H1 (cell line): ENCODE data around the gene KLHL21. TPM values are rescaled to one million over a fixed set of nuclear protein-coding genes. Genes with fewer than 3 reads are reported as not detected.

Experiments
- CTCF ChIA-PET: fragments of 300-600 bp; sonication (Branson Sonifier 250); formaldehyde crosslinking; loops from one replicate; lab custom pipeline; 2021; ENCODE audit not compliant: partially characterized antibody; lab: Charles Lee
- POLR2A ChIA-PET: fragments of 300-600 bp; sonication (Branson Sonifier 250); formaldehyde crosslinking; loops from one replicate; lab custom pipeline; 2021; ENCODE audit warnings: inconsistent platforms; ENCODE audit not compliant: partially characterized antibody; lab: Charles Lee
- DNase-seq, 2 experiments: peaks; one replicate each; pipeline versions ENCODE4 v3.0.0 to v3.0.0-alpha.2; 2010 to 2022; ENCODE audit warnings: low spot score in 2 of 2, low read depth in 1 of 2, mixed read lengths in 1 of 2
- FAIRE-seq: peaks from 2 replicates; lab custom pipeline; 2011; peaks lifted over from hg19 to GRCh38; lab: Jason Lieb, UNC
- H2AFZ ChIP-seq: 2 replicates; pipeline ENCODE4 v1.8.1; 2012; ENCODE audit warnings: low read length, inconsistent platforms
- H2AK5ac ChIP-seq: 2 replicates; pipeline ENCODE4 v1.6.1; 2013; ENCODE audit warnings: low read depth, low read length
- H2BK120ac ChIP-seq: replicated peaks from 2 replicates; pipeline ENCODE3; 2013; ENCODE audit warnings: low read depth, low read length, inconsistent platforms
- H2BK12ac ChIP-seq: 2 replicates; pipeline ENCODE4 v1.6.1; 2013; ENCODE audit warnings: low read depth, low read length
- H2BK15ac ChIP-seq: 2 replicates; pipeline ENCODE4 v1.6.1; 2013; ENCODE audit warnings: low read length
- H2BK20ac ChIP-seq: 2 replicates; pipeline ENCODE4 v1.6.1; 2013; ENCODE audit warnings: low read length
- H2BK5ac ChIP-seq: 2 replicates; pipeline ENCODE4 v1.6.1; 2013; ENCODE audit warnings: low read depth, low read length
- H3K14ac ChIP-seq: 2 replicates; pipeline ENCODE4 v1.6.1; 2013; ENCODE audit warnings: inconsistent platforms; ENCODE audit not compliant: insufficient read length
- H3K18ac ChIP-seq: 2 replicates; pipeline ENCODE4 v1.6.1; 2013; ENCODE audit warnings: low read length; ENCODE audit errors: extremely low read depth
- H3K23ac ChIP-seq: 2 replicates; pipeline ENCODE4 v1.6.1; 2013; ENCODE audit warnings: inconsistent platforms; ENCODE audit not compliant: insufficient read length
- H3K23me2 ChIP-seq: 2 replicates; pipeline ENCODE4 v1.6.1; 2013; ENCODE audit warnings: low read depth, low read length
- H3K27ac ChIP-seq: 2 replicates; pipeline ENCODE4 v1.6.1; 2011; ENCODE audit warnings: low read depth, low read length, inconsistent platforms
- H3K27me3 ChIP-seq, 4 experiments: replicated peaks in 1 of 4; 1 replicate in 1 of 4; 2 replicates in 3 of 4; pipeline versions ENCODE4 v1.6.1 to v1.8.1; 2011 to 2013; ENCODE audit warnings: low read length in 3 of 4, mild to moderate bottlenecking in 3 of 4, inconsistent platforms in 2 of 4, mixed read lengths in 2 of 4, moderate library complexity in 1 of 4; ENCODE audit not compliant: control insufficient read depth in 3 of 4, insufficient read depth in 3 of 4; ENCODE audit errors: extremely low read depth in 1 of 4
- H3K36me3 ChIP-seq, 4 experiments: 2 replicates each; pipeline versions ENCODE4 v1.6.1 to v1.8.1; 2011 to 2013; ENCODE audit warnings: mild to moderate bottlenecking in 4 of 4, low read length in 3 of 4, moderate library complexity in 2 of 4, control low read depth in 1 of 4, inconsistent platforms in 1 of 4; ENCODE audit not compliant: insufficient read depth in 4 of 4, control insufficient read depth in 2 of 4
- H3K4ac ChIP-seq: replicated peaks from 2 replicates; pipeline ENCODE3; 2013; ENCODE audit warnings: low read length, low read depth, mixed read lengths, inconsistent platforms; ENCODE audit not compliant: insufficient read length
- H3K4me1 ChIP-seq, 4 experiments: replicated peaks in 1 of 4; 1 replicate in 1 of 4; 2 replicates in 3 of 4; pipeline versions ENCODE4 v1.6.1 to v1.8.1; 2011 to 2013; ENCODE audit warnings: low read length in 3 of 4, inconsistent platforms in 2 of 4, mixed read lengths in 1 of 4; ENCODE audit not compliant: insufficient read depth in 4 of 4, control insufficient read depth in 3 of 4
- H3K4me2 ChIP-seq, 2 experiments: 2 replicates each; pipeline versions ENCODE4 v1.6.1 to v1.8.1; 2011 to 2013; ENCODE audit warnings: low read depth in 2 of 2, low read length in 2 of 2, control low read depth in 1 of 2, inconsistent platforms in 1 of 2, mild to moderate bottlenecking in 1 of 2; ENCODE audit not compliant: insufficient read depth in 1 of 2
- H3K4me3 ChIP-seq, 4 experiments: fragments of 200-600, 300-600 bp in 1 of 4; sonication (generic), shearing (Covaris generic), sonication (Bioruptor Twin) in 1 of 4; 2 replicates each; pipeline versions ENCODE4 v1.5.1 to v1.8.1; 2011 to 2016; ENCODE audit warnings: low read length in 4 of 4, low read depth in 3 of 4, control low read depth in 2 of 4, inconsistent platforms in 2 of 4, mild to moderate bottlenecking in 2 of 4, mixed read lengths in 1 of 4, moderate library complexity in 1 of 4; ENCODE audit not compliant: insufficient read depth in 2 of 4; ENCODE audit errors: extremely low read depth in 1 of 4
- H3K56ac ChIP-seq: replicated peaks from 2 replicates; pipeline ENCODE3; 2013; ENCODE audit warnings: low read depth, mild to moderate bottlenecking, mixed read lengths, low read length, inconsistent platforms; ENCODE audit not compliant: insufficient read length
- H3K79me1 ChIP-seq: 2 replicates; pipeline ENCODE4 v1.6.1; 2013; ENCODE audit warnings: low read depth, low read length, control low read depth
- H3K79me2 ChIP-seq, 2 experiments: 2 replicates each; pipeline versions ENCODE4 v1.6.1 to v1.8.1; 2012 to 2013; ENCODE audit warnings: low read length in 2 of 2, mild to moderate bottlenecking in 2 of 2, inconsistent platforms in 1 of 2; ENCODE audit not compliant: insufficient read depth in 2 of 2, control insufficient read depth in 1 of 2
- H3K9ac ChIP-seq, 4 experiments: replicated peaks in 1 of 4; 1 replicate in 1 of 4; 2 replicates in 3 of 4; pipeline versions ENCODE4 v1.6.1 to v1.8.1; 2011 to 2013; ENCODE audit warnings: low read depth in 3 of 4, low read length in 3 of 4, control low read depth in 2 of 4, mild to moderate bottlenecking in 2 of 4, moderate library complexity in 2 of 4, inconsistent platforms in 1 of 4; ENCODE audit errors: extremely low read depth in 1 of 4
- H3K9me3 ChIP-seq, 2 experiments: 2 replicates each; pipeline versions ENCODE4 v1.6.1 to v1.8.1; 2012 to 2013; ENCODE audit warnings: mild to moderate bottlenecking in 2 of 2, moderate library complexity in 2 of 2, control low read depth in 1 of 2, inconsistent platforms in 1 of 2, low read depth in 1 of 2, low read length in 1 of 2, mixed read lengths in 1 of 2; ENCODE audit not compliant: insufficient read depth in 2 of 2
- H4K20me1 ChIP-seq, 2 experiments: replicated peaks in 1 of 2; 2 replicates each; pipeline versions ENCODE3 to v1.8.1; 2011 to 2013; ENCODE audit warnings: inconsistent platforms in 2 of 2, low read length in 2 of 2, mild to moderate bottlenecking in 1 of 2; ENCODE audit not compliant: insufficient read depth in 2 of 2, control insufficient read depth in 1 of 2
- H4K5ac ChIP-seq: 2 replicates; pipeline ENCODE4 v1.6.1; 2013; ENCODE audit warnings: low read length, low read depth, mixed read lengths, inconsistent platforms; ENCODE audit not compliant: insufficient read length
- H4K8ac ChIP-seq: 2 replicates; pipeline ENCODE4 v1.8.0; 2013; ENCODE audit warnings: mild to moderate bottlenecking, moderate library complexity, low read length, inconsistent platforms; ENCODE audit not compliant: insufficient read depth; ENCODE audit errors: extremely low read depth
- H4K91ac ChIP-seq: replicated peaks from 2 replicates; pipeline ENCODE3; 2013; ENCODE audit warnings: low read length, mixed read lengths, inconsistent platforms; ENCODE audit not compliant: insufficient read length
- ATF2 ChIP-seq: IDR thresholded peaks from 2 replicates; pipeline ENCODE4 v1.6.1; 2012; ENCODE audit warnings: low read length, inconsistent platforms
- ATF3 ChIP-seq: IDR thresholded peaks from 2 replicates; pipeline ENCODE4 v1.6.1; 2011; ENCODE audit warnings: low read depth, mild to moderate bottlenecking, low read length; ENCODE audit not compliant: insufficient read depth
- CHD2 ChIP-seq: IDR thresholded peaks from 2 replicates; pipeline ENCODE4 v1.6.1; 2012; ENCODE audit warnings: low read length, improper control_type of control experiment
- EP300 ChIP-seq, 2 experiments: IDR thresholded peaks; 1 replicate in 1 of 2; 2 replicates in 1 of 2; pipeline ENCODE4 v1.6.1; 2011 to 2012; ENCODE audit warnings: low read depth in 2 of 2, low read length in 2 of 2, mild to moderate bottlenecking in 2 of 2, borderline replicate concordance in 1 of 2, inconsistent platforms in 1 of 2, moderate library complexity in 1 of 2
- HDAC2 ChIP-seq, 2 experiments: fragments of 300-600 bp in 1 of 2; sonication (generic) in 1 of 2; IDR thresholded peaks; 2 replicates each; pipeline ENCODE4 v1.6.1; 2011 to 2012; ENCODE audit warnings: low read depth in 2 of 2, low read length in 2 of 2, mild to moderate bottlenecking in 2 of 2, moderate library complexity in 2 of 2, borderline replicate concordance in 1 of 2, inconsistent platforms in 1 of 2
- POLR2AphosphoS5 ChIP-seq: IDR thresholded peaks from 2 replicates; pipeline ENCODE4 v1.6.1; 2011; ENCODE audit warnings: low read depth, low read length
- TCF12 ChIP-seq: IDR thresholded peaks from 2 replicates; pipeline ENCODE4 v1.6.1; 2011; ENCODE audit warnings: low read depth, mild to moderate bottlenecking, low read length
- YY1 ChIP-seq: IDR thresholded peaks from 2 replicates; pipeline ENCODE4 v1.6.1; 2011; ENCODE audit warnings: low read depth, mild to moderate bottlenecking, low read length
- WGBS, 2 experiments: shearing (Covaris generic) in 1 of 2; methylation state at CpG; one replicate each; pipeline versions ENCODE4 v1.1.6 to v1.1.7; 2013 to 2015; ENCODE audit warnings: low lambda C conversion rate in 2 of 2, mixed read lengths in 2 of 2, inconsistent platforms in 1 of 2, low coverage in 1 of 2, missing lambda C conversion rate in 1 of 2; ENCODE audit not compliant: insufficient replicate concordance in 2 of 2, insufficient coverage in 1 of 2, insufficient read length in 1 of 2; ENCODE audit errors: extremely low coverage in 1 of 2, missing lambda C conversion rate in 1 of 2; 5-methylcytosine and 5-hydroxymethylcytosine counted together
- polyA plus RNA-seq, 7 experiments: library from polyadenylated mRNA; depleted of rRNA in 3 of 7; stranded (reverse) in 5 of 7; unstranded in 2 of 7; fragments of >200 nt in 5 of 7; fragments of 200-250 nt in 2 of 7; gene quantifications; 1 replicate in 5 of 7; 2 replicates in 1 of 7; 4 replicates in 1 of 7; pipeline versions ENCODE4 v1.2.1 to v1.2.3, GENCODE V29; 2011 to 2013; ENCODE audit warnings: missing spikeins in 2 of 7, mixed read lengths in 2 of 7
- total RNA-seq: library from RNA; stranded (reverse); fragmentation: NEBNext Ultra II Directional; extraction: Animal tissue kit (Norgen Biotek cat#: 25700); gene quantifications from 2 replicates; pipeline ENCODE4 v1.2.1, GENCODE V29; 2021

The KLHL21 gene
- total and polyA plus RNA-seq, 2 of the 8 experiments (the other 6 are each of a cell fraction or from before 2014, with no cell fraction given): 11.9 to 22.3 TPM

- H3K23me2 ChIP-seq: peaks cover 18% of the 10 kb centered on the region
- peak overlapping the region; percentile 62; the same call in 1 of the 2 replicates for H4K8ac ChIP-seq
- H4K20me1 ChIP-seq: peaks cover 27 to 38% of the 10 kb centered on the region in 2 experiments
- H3K56ac ChIP-seq: no peak overlapping the region
- no peak overlapping the region for H3K23ac ChIP-seq
- peak overlapping the region; percentile 4 to 91; a peak in 3 of 4 replicates for H3K4me2 ChIP-seq
- peaks cover 22 to 55% of the 10 kb centered on the region in 2 experiments; a peak in 3 of 4 replicates for H3K79me2 ChIP-seq
- H3K27me3 ChIP-seq: no peaks in the 10 kb centered on the region; a peak in 1 of 7 replicates
- H3K79me1 ChIP-seq: peaks cover 21% of the 10 kb centered on the region
- H2BK5ac ChIP-seq: no peak overlapping the region; the same call in 1 of the 2 replicates
- no peak overlapping the region for H2BK15ac ChIP-seq
- no peak overlapping the region for H3K9ac ChIP-seq
- H2AFZ ChIP-seq: no peak overlapping the region
- H3K4me3 ChIP-seq: no peak overlapping the region
- H4K5ac ChIP-seq: no peak overlapping the region
- DNase-seq (no peak), FAIRE-seq (no peak)
- POLR2A ChIA-PET: interaction anchor here (1.0 to 10.8 kb wide), 6 partner anchors 11 to 45 kb away, joined by 3 to 196 read pairs (median 56); partner anchors contain the start of genes NOL9, TAS1R1, THAP3 and ZBTB48
- no peaks in the 10 kb centered on the region for H3K9me3 ChIP-seq
- H2BK20ac ChIP-seq: no peak overlapping the region
- H3K18ac ChIP-seq: no peak overlapping the region
- no peak overlapping the region for H3K27ac ChIP-seq
- CTCF ChIA-PET: interaction anchor here (0.7 to 3.3 kb wide), 11 partner anchors 10 to 47 kb away, joined by 3 to 16 read pairs (median 4); partner anchors contain the start of genes TAS1R1 and THAP3
- no peak overlapping the region for H3K14ac ChIP-seq
- peaks cover 0 to 13% (median 9%) of the 10 kb centered on the region in 4 experiments; a peak in 6 of 7 replicates for H3K4me1 ChIP-seq
- peaks cover 10 to 30% (median 28%) of the 10 kb centered on the region in 4 experiments; a peak in 7 of 8 replicates for H3K36me3 ChIP-seq
- no peak overlapping the region for H2AK5ac ChIP-seq
- no peak overlapping the region for H2BK120ac ChIP-seq
- no peak overlapping the region for H3K4ac ChIP-seq
- H2BK12ac ChIP-seq: no peak overlapping the region
- H4K91ac ChIP-seq: no peak overlapping the region
- WGBS, 2 experiments: 92% methylated on average over 26 of the region's 31 CpGs; no CpG with 5 or more reads in 1 of the 2 experiments
- no peak for TF ChIP-seq YY1
- TF ChIP-seq ATF2: no peak
- no peak for TF ChIP-seq CHD2
- TF ChIP-seq HDAC2 (IDR thresholded peaks at IDR 0.05; ENCODE audit: borderline replicate concordance in 1 of 2, low read depth in 2 of 2, low read length in 2 of 2): no peak
- no peak for TF ChIP-seq EP300 (IDR thresholded peaks at IDR 0.05; ENCODE audit: borderline replicate concordance in 1 of 2, low read depth in 2 of 2, low read length in 2 of 2)
- TF ChIP-seq TCF12: no peak
- 0 out of 2 replicates have a peak, but pooled peaks have one; percentile 36 for TF ChIP-seq POLR2AphosphoS5
- TF ChIP-seq ATF3: no peak
Observed at GRCh38 chr1:6599141-6599975, 3.3 kb downstream of the KLHL21 start.
